HepG2 (cell line): Measurements from ENCODE around the gene ZFPL1. TPM values are rescaled to one million over a fixed set of nuclear protein-coding genes. Genes with fewer than 3 reads are reported as not detected.
A peak's percentile ranks its signal among the peaks of the same experiment; 100 is the strongest.

Experiments used
- BHLHE40 ChIP-seq: IDR thresholded peaks from 2 replicates; pipeline ENCODE4 v1.6.1; 2011; ENCODE audit warnings: low read length, improper control_type of control experiment
- EP300 ChIP-seq, 3 experiments: sonication (generic) in 1 of 3; formaldehyde crosslinking in 1 of 3; IDR thresholded peaks; 2 replicates each; pipeline versions ENCODE4 v1.5.1 to v1.6.1; 2011 to 2020; ENCODE audit warnings: low read depth in 2 of 3, low read length in 2 of 3, borderline replicate concordance in 1 of 3, improper control_type of control experiment in 1 of 3, mild to moderate bottlenecking in 1 of 3, missing genetic modification reagents in 1 of 3, moderate library complexity in 1 of 3
- SKI ChIP-seq: fragments of 450-650 bp; IDR thresholded peaks from one replicate; pipeline ENCODE4 v1.6.1; 2018; ENCODE audit warnings: mild to moderate bottlenecking; ENCODE audit not compliant: partially characterized antibody
- SP4 ChIP-seq: sonication (generic); formaldehyde crosslinking; IDR thresholded peaks from 2 replicates; pipeline ENCODE4 v1.8.1; 2023; ENCODE audit warnings: mild to moderate bottlenecking, missing genetic modification reagents
- SRY ChIP-seq: sonication (generic); formaldehyde crosslinking; IDR thresholded peaks from 2 replicates; pipeline ENCODE4 v1.8.0; 2022; ENCODE audit warnings: mild to moderate bottlenecking, missing genetic modification reagents
- ZNF260 ChIP-seq: sonication (generic); formaldehyde crosslinking; IDR thresholded peaks from 2 replicates; pipeline ENCODE4 v1.4.0; 2020; ENCODE audit warnings: missing genetic modification reagents, low read depth, mild to moderate bottlenecking, borderline replicate concordance
- ZNF468 ChIP-seq: sonication (generic); formaldehyde crosslinking; IDR thresholded peaks from 2 replicates; pipeline ENCODE4 v1.8.0; 2022; ENCODE audit warnings: mild to moderate bottlenecking, moderate library complexity, missing genetic modification reagents
- ZNF616 ChIP-seq: sonication (generic); formaldehyde crosslinking; IDR thresholded peaks from 2 replicates; pipeline ENCODE4 v1.5.0; 2020; ENCODE audit warnings: low read depth, mild to moderate bottlenecking, missing genetic modification reagents
- ZNF670 ChIP-seq: sonication (generic); formaldehyde crosslinking; IDR thresholded peaks from 2 replicates; pipeline ENCODE4 v1.8.0; 2022; ENCODE audit warnings: mild to moderate bottlenecking, missing genetic modification reagents, borderline replicate concordance
- polyA plus RNA-seq, 8 experiments: library from polyadenylated mRNA; depleted of rRNA in 3 of 8; stranded (reverse) in 7 of 8; unstranded in 1 of 8; fragments of >200 nt; fragmentation: Illumina TruSeq in 4 of 8; extraction: Trizol in 4 of 8; gene quantifications; 2 replicates each; pipeline versions ENCODE4 v1.2.1 to v1.2.3, GENCODE V29; 2011 to 2016; ENCODE audit warnings: low read depth in 4 of 8, missing spikeins in 1 of 8, mixed read lengths in 1 of 8; ENCODE audit not compliant: insufficient read depth in 1 of 8
- total RNA-seq, 5 experiments: library from RNA; depleted of rRNA; stranded (reverse); fragments of >200 nt; fragmentation: Illumina TruSeq; extraction: Trizol; gene quantifications; 2 replicates each; pipeline ENCODE4 v1.2.3, GENCODE V29; 2016; ENCODE audit warnings: low read depth in 1 of 5
- TF ChIP-seq, protein P1 (sequence below): sonication (generic); formaldehyde crosslinking; IDR thresholded peaks from 2 replicates; pipeline ENCODE4 v1.4.0; 2020; ENCODE audit warnings: missing genetic modification reagents
- TF ChIP-seq, protein P2 (sequence below): sonication (generic); formaldehyde crosslinking; IDR thresholded peaks from 2 replicates; pipeline ENCODE4 v1.4.0; 2020; ENCODE audit warnings: mild to moderate bottlenecking, missing genetic modification reagents
- TF ChIP-seq, protein P3 (sequence below): IDR thresholded peaks from 2 replicates; pipeline ENCODE4 v1.6.1; 2012; ENCODE audit warnings: low read depth, low read length, improper control_type of control experiment
- TF ChIP-seq, protein P4 (sequence below): sonication (generic); formaldehyde crosslinking; IDR thresholded peaks from 2 replicates; pipeline ENCODE4 v1.4.0; 2020; ENCODE audit warnings: mild to moderate bottlenecking, missing genetic modification reagents
- TF ChIP-seq, protein P5 (sequence below): sonication (generic); formaldehyde crosslinking; IDR thresholded peaks from 2 replicates; pipeline ENCODE4 v1.5.1; 2020; ENCODE audit warnings: missing genetic modification reagents, mild to moderate bottlenecking, borderline replicate concordance
- TF ChIP-seq, protein P6 (sequence below): sonication (generic); formaldehyde crosslinking; IDR thresholded peaks from 2 replicates; pipeline ENCODE4 v1.5.0; 2020; ENCODE audit warnings: missing genetic modification reagents

Gene ZFPL1
- total and polyA plus RNA-seq, 2 of the 13 experiments (the other 11 are each of a cell fraction or from before 2014, with no cell fraction given), result 32.2 to 56.0 TPM

DNA sequence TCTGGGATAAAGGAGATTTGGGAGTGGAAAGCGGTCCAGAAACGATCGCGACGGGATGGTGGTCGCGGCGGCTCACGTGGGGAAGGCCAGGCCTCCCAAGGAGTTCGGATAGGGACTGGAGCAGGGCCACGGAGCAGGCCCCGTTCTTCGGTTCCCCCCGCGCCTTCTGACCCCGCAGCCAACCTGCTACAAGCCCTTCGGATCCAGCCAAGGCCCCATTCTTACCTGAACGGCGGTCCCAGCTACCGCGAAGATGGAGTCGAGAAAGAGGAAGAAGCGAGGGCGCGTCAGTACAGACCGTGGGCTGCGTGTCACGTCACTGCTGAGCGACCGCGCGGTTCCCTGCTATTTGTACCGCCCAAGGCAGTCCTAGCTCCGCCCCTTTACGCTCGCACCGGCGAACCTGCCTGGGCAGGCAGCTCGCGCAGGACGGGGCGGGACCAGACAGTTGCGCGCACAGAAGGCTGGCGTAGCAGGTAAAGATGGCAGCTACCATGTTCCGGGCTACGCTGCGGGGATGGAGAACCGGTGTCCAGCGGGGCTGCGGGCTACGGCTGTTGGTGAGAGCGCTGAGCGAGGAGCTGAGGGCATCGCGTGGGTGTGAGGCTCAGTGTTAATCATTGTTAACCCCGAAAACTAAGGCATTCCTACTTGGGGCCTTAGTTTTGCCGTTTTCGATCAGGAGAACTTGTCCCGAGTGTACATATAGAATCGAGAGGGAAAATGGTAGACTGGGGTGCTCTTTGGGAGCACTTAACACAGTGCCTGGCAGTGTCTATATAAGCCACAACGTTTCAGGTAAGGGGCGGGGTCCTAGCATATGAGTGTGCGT is 38.1 kb downstream of the ZFPL1 start, which contains the start of the genes FAU and MRPL49 (continued):
- TF ChIP-seq, protein P1, sequence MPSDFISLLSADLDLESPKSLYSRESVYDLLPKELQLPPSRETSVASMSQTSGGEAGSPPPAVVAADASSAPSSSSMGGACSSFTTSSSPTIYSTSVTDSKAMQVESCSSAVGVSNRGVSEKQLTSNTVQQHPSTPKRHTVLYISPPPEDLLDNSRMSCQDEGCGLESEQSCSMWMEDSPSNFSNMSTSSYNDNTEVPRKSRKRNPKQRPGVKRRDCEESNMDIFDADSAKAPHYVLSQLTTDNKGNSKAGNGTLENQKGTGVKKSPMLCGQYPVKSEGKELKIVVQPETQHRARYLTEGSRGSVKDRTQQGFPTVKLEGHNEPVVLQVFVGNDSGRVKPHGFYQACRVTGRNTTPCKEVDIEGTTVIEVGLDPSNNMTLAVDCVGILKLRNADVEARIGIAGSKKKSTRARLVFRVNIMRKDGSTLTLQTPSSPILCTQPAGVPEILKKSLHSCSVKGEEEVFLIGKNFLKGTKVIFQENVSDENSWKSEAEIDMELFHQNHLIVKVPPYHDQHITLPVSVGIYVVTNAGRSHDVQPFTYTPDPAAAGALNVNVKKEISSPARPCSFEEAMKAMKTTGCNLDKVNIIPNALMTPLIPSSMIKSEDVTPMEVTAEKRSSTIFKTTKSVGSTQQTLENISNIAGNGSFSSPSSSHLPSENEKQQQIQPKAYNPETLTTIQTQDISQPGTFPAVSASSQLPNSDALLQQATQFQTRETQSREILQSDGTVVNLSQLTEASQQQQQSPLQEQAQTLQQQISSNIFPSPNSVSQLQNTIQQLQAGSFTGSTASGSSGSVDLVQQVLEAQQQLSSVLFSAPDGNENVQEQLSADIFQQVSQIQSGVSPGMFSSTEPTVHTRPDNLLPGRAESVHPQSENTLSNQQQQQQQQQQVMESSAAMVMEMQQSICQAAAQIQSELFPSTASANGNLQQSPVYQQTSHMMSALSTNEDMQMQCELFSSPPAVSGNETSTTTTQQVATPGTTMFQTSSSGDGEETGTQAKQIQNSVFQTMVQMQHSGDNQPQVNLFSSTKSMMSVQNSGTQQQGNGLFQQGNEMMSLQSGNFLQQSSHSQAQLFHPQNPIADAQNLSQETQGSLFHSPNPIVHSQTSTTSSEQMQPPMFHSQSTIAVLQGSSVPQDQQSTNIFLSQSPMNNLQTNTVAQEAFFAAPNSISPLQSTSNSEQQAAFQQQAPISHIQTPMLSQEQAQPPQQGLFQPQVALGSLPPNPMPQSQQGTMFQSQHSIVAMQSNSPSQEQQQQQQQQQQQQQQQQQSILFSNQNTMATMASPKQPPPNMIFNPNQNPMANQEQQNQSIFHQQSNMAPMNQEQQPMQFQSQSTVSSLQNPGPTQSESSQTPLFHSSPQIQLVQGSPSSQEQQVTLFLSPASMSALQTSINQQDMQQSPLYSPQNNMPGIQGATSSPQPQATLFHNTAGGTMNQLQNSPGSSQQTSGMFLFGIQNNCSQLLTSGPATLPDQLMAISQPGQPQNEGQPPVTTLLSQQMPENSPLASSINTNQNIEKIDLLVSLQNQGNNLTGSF (CRISPR knock-in tag), result no peak
- TF ChIP-seq SRY (CRISPR knock-in tag) (no peak), SP4 (CRISPR knock-in tag) (peak; percentile 93), ZNF260 (CRISPR knock-in tag) (no peak), EP300 (IDR thresholded peaks at IDR 0.05; ENCODE audit: low read depth in 2 of 2, low read length in 2 of 2) (no peak), EP300 (CRISPR knock-in tag; IDR thresholded peaks at IDR 0.05; ENCODE audit: borderline replicate concordance) (peak; percentile 45), BHLHE40 (peak; percentile 13; the same call in 1 of the 2 replicates), ZNF616 (no peak), ZNF468 (CRISPR knock-in tag) (no peak), ZNF670 (peak; percentile 85), SKI (peak; percentile 27)
- TF ChIP-seq, protein P2, sequence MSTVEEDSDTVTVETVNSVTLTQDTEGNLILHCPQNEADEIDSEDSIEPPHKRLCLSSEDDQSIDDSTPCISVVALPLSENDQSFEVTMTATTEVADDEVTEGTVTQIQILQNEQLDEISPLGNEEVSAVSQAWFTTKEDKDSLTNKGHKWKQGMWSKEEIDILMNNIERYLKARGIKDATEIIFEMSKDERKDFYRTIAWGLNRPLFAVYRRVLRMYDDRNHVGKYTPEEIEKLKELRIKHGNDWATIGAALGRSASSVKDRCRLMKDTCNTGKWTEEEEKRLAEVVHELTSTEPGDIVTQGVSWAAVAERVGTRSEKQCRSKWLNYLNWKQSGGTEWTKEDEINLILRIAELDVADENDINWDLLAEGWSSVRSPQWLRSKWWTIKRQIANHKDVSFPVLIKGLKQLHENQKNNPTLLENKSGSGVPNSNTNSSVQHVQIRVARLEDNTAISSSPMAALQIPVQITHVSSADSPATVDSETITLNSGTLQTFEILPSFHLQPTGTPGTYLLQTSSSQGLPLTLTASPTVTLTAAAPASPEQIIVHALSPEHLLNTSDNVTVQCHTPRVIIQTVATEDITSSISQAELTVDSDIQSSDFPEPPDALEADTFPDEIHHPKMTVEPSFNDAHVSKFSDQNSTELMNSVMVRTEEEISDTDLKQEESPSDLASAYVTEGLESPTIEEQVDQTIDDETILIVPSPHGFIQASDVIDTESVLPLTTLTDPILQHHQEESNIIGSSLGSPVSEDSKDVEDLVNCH (CRISPR knock-in tag), result no peak
- TF ChIP-seq, protein P3, sequence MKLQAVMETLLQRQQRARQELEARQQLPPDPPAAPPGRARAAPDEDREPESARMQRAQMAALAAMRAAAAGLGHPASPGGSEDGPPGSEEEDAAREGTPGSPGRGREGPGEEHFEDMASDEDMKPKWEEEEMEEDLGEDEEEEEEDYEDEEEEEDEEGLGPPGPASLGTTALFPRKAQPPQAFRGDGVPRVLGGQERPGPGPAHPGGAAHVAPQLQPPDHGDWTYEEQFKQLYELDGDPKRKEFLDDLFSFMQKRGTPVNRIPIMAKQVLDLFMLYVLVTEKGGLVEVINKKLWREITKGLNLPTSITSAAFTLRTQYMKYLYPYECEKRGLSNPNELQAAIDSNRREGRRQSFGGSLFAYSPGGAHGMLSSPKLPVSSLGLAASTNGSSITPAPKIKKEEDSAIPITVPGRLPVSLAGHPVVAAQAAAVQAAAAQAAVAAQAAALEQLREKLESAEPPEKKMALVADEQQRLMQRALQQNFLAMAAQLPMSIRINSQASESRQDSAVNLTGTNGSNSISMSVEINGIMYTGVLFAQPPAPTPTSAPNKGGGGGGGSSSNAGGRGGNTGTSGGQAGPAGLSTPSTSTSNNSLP, result no peak
- TF ChIP-seq, protein P4, sequence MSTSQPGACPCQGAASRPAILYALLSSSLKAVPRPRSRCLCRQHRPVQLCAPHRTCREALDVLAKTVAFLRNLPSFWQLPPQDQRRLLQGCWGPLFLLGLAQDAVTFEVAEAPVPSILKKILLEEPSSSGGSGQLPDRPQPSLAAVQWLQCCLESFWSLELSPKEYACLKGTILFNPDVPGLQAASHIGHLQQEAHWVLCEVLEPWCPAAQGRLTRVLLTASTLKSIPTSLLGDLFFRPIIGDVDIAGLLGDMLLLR (CRISPR knock-in tag), result peak; percentile 51; the same call in 1 of the 2 replicates
- TF ChIP-seq, protein P5, sequence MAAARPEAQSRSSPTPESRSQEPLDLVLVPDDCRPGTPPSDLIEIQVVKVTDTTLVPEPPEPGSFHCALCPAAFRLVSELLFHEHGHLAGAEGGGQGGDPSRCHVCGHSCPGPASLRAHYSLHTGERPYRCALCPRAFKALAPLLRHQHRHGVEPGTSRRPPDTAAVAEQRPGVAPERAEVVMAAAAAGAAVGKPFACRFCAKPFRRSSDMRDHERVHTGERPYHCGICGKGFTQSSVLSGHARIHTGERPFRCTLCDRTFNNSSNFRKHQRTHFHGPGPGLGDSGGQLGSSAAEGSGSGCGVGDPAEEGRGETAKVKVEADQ (CRISPR knock-in tag), result peak; percentile 69
- TF ChIP-seq, protein P6, sequence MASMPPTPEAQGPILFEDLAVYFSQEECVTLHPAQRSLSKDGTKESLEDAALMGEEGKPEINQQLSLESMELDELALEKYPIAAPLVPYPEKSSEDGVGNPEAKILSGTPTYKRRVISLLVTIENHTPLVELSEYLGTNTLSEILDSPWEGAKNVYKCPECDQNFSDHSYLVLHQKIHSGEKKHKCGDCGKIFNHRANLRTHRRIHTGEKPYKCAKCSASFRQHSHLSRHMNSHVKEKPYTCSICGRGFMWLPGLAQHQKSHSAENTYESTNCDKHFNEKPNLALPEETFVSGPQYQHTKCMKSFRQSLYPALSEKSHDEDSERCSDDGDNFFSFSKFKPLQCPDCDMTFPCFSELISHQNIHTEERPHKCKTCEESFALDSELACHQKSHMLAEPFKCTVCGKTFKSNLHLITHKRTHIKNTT, result no peak
